Sigmoid colon (tissue), 4 donors: ENCODE measurements around the gene SMAP2.

Experiments
- CTCF ChIP-seq, 4 experiments: fragments of 450-650 bp in 3 of 4; fragments of 200-600 bp in 1 of 4; IDR thresholded peaks; one replicate each; pipeline ENCODE4 v1.5.1; 2016 to 2019; ENCODE audit warnings: antibody characterized with exemption in 4 of 4, mild to moderate bottlenecking in 3 of 4, moderate library complexity in 2 of 4
- EP300 ChIP-seq, 4 donors: sonication (generic); formaldehyde crosslinking; IDR thresholded peaks; one replicate each; pipeline ENCODE4 v1.6.1; 2017; ENCODE audit warnings: antibody characterized with exemption in 4 of 4
- POLR2A ChIP-seq, 2 donors: fragments of 450-650 bp; IDR thresholded peaks; one replicate each; pipeline ENCODE4 v1.6.1; 2016; ENCODE audit warnings: antibody characterized with exemption in 2 of 2, mild to moderate bottlenecking in 2 of 2, moderate library complexity in 2 of 2
- POLR2AphosphoS5 ChIP-seq, 4 donors: sonication (generic); formaldehyde crosslinking; IDR thresholded peaks; one replicate each; pipeline ENCODE4 v1.6.1; 2017; ENCODE audit warnings: antibody characterized with exemption in 4 of 4

- TF ChIP-seq POLR2A (IDR thresholded peaks at IDR 0.05) (no peak), CTCF (IDR thresholded peaks at IDR 0.05) (no peak), POLR2AphosphoS5 (IDR thresholded peaks at IDR 0.05) (no peak), EP300 (IDR thresholded peaks at IDR 0.05) (no peak)
Measured at GRCh38 chr1:40393173-40393572, 19.6 kb downstream of the SMAP2 start.
